HCT116 (cell line): ENCODE measurements around the gene GRK5. TPM values are rescaled to one million over a fixed set of nuclear protein-coding genes. Genes with fewer than 3 reads are reported as not detected.
A peak's percentile ranks its signal among the peaks of the same experiment; 100 is the strongest.

ENCODE experiments used
- ATAC-seq: fragments of 200-7000 bp; cut with Tn5 transposase; 2 replicates; pipeline ENCODE4 v1.9.1; 2020; ENCODE audit warnings: mild to moderate bottlenecking, moderate library complexity
- BruUV-seq: library from RNA; stranded (reverse); fragments of 400-500 nt; replicated peaks from 2 replicates; lab custom pipeline; 2021; lab: Mats Ljungman, UMichigan
- CTCF ChIA-PET: fragments of 300-600 bp; sonication (Branson Sonifier 250); formaldehyde crosslinking; loops from one replicate; lab custom pipeline; 2021; ENCODE audit warnings: antibody characterized with exemption; lab: Charles Lee
- POLR2A ChIA-PET: fragments of 300-600, 350-600 bp; sonication (Branson Sonifier 250); formaldehyde crosslinking; loops from one replicate; lab custom pipeline; 2021; ENCODE audit warnings: antibody characterized with exemption; lab: Charles Lee
- RAD21 ChIA-PET, 2 experiments: fragments of 300-600 bp; sonication (Branson Sonifier 250); formaldehyde crosslinking; loops; one replicate each; lab custom pipeline; 2023; ENCODE audit warnings: low total read pairs in 2 of 2; ENCODE audit not compliant: uncharacterized antibody in 2 of 2, unreplicated experiment in 2 of 2, low non-redundant PET in 1 of 2; lab: Charles Lee
- DNase-seq: peaks from one replicate; pipeline ENCODE4 v3.0.0-alpha.2; 2010; ENCODE audit warnings: low read depth, low spot score
- H2AFZ ChIP-seq: fragments of 200-600 bp; shearing (Covaris generic), sonication (generic); 2 replicates; pipeline ENCODE4 v1.6.1; 2017; ENCODE audit warnings: low read depth, mixed run types, mixed read lengths, antibody characterized with exemption, low read length; ENCODE audit not compliant: poor library complexity, severe bottlenecking
- H3K27ac ChIP-seq: 2 replicates; pipeline ENCODE4 v1.5.1; 2012; ENCODE audit warnings: low read depth, low read length
- H3K27me3 ChIP-seq: fragments of 200-600 bp; sonication (generic); 2 replicates; pipeline ENCODE4 v1.6.1; 2016; ENCODE audit warnings: mixed run types, low read length, mixed read lengths; ENCODE audit not compliant: insufficient read depth
- H3K36me3 ChIP-seq, 2 experiments: fragments of 200-500 bp in 1 of 2; fragments of 200-600 bp in 1 of 2; sonication (Bioruptor generic) in 1 of 2; sonication (generic) in 1 of 2; 2 replicates each; pipeline versions ENCODE4 v1.5.1 to v1.6.1; 2014 to 2016; ENCODE audit warnings: low read length in 2 of 2, inconsistent platforms in 1 of 2, mixed read lengths in 1 of 2, mixed run types in 1 of 2; ENCODE audit not compliant: insufficient read depth in 2 of 2, control insufficient read depth in 1 of 2
- H3K4me1 ChIP-seq, 2 experiments: fragments of 200-600 bp in 1 of 2; sonication (generic) in 1 of 2; 2 replicates each; pipeline versions ENCODE4 v1.5.1 to v1.6.1; 2012 to 2017; ENCODE audit warnings: low read length in 2 of 2, inconsistent platforms in 1 of 2, mild to moderate bottlenecking in 1 of 2, mixed read lengths in 1 of 2, mixed run types in 1 of 2, moderate library complexity in 1 of 2; ENCODE audit not compliant: insufficient read depth in 2 of 2, control insufficient read depth in 1 of 2
- H3K4me2 ChIP-seq: fragments of 200-600 bp; sonication (generic); 2 replicates; pipeline ENCODE4 v1.6.1; 2017; ENCODE audit warnings: mixed run types, low read length, mixed read lengths
- H3K4me3 ChIP-seq, 2 experiments: fragments of 200-600 bp in 1 of 2; sonication (generic) in 1 of 2; replicated peaks in 1 of 2; 2 replicates each; pipeline ENCODE4 v1.5.1; 2011 to 2016; ENCODE audit warnings: low read length in 2 of 2, control low read depth in 1 of 2, low read depth in 1 of 2, mild to moderate bottlenecking in 1 of 2, mixed read lengths in 1 of 2, mixed run types in 1 of 2
- H3K79me2 ChIP-seq: fragments of 200-600 bp; sonication (generic); 2 replicates; pipeline ENCODE4 v1.6.1; 2017; ENCODE audit warnings: mild to moderate bottlenecking, mixed run types, low read length, moderate library complexity, mixed read lengths; ENCODE audit not compliant: insufficient read depth
- H3K9ac ChIP-seq: fragments of 200-600 bp; sonication (generic); 2 replicates; pipeline ENCODE4 v1.6.1; 2016; ENCODE audit warnings: low read length, mixed read lengths
- H3K9me2 ChIP-seq: fragments of 200-600 bp; sonication (generic), shearing (Covaris generic); 2 replicates; pipeline ENCODE4 v1.6.1; 2017; ENCODE audit warnings: mixed run types, mild to moderate bottlenecking, moderate library complexity; ENCODE audit not compliant: insufficient read depth
- H3K9me3 ChIP-seq, 2 experiments: fragments of 200-500 bp in 1 of 2; fragments of 200-600 bp in 1 of 2; sonication (Bioruptor generic) in 1 of 2; sonication (generic) in 1 of 2; 2 replicates each; pipeline ENCODE4 v1.6.1; 2014 to 2017; ENCODE audit warnings: low read length in 2 of 2, mixed read lengths in 2 of 2, inconsistent platforms in 1 of 2, low read depth in 1 of 2, mild to moderate bottlenecking in 1 of 2, mixed run types in 1 of 2, moderate library complexity in 1 of 2; ENCODE audit not compliant: control insufficient read depth in 1 of 2, insufficient read depth in 1 of 2
- H4K20me1 ChIP-seq: fragments of 200-600 bp; sonication (generic), shearing (Covaris generic); 2 replicates; pipeline ENCODE4 v1.6.1; 2017; ENCODE audit warnings: mixed run types, mild to moderate bottlenecking, moderate library complexity; ENCODE audit not compliant: insufficient read depth
- CEBPB ChIP-seq: IDR thresholded peaks from 2 replicates; pipeline ENCODE4 v1.6.1; 2012; ENCODE audit warnings: low read depth
- EGR1 ChIP-seq: IDR thresholded peaks from 2 replicates; pipeline ENCODE4 v1.6.1; 2012; ENCODE audit warnings: low read depth
- EZH2 ChIP-seq: fragments of 200-600 bp; sonication (generic); IDR thresholded peaks from 2 replicates; pipeline ENCODE4 v1.6.1; 2017; ENCODE audit warnings: antibody characterized with exemption, mixed run types
- EZH2phosphoT487 ChIP-seq: fragments of 200-600 bp; IDR thresholded peaks from 2 replicates; pipeline ENCODE4 v1.6.1; 2018; ENCODE audit warnings: antibody characterized with exemption, borderline replicate concordance
- FOSL1 ChIP-seq: IDR thresholded peaks from 2 replicates; pipeline ENCODE4 v1.6.1; 2012; ENCODE audit warnings: low read depth
- JUND ChIP-seq: IDR thresholded peaks from 2 replicates; pipeline ENCODE4 v1.6.1; 2012
- POLR2A ChIP-seq: IDR thresholded peaks from 2 replicates; pipeline ENCODE4 v1.7.0; 2011; ENCODE audit warnings: borderline replicate concordance; ENCODE audit not compliant: insufficient read depth, insufficient read length; ENCODE audit errors: extremely low read depth
- RAD21 ChIP-seq: IDR thresholded peaks from 2 replicates; pipeline ENCODE4 v1.6.1; 2012; ENCODE audit warnings: low read depth, mild to moderate bottlenecking
- SIN3A ChIP-seq: IDR thresholded peaks from 2 replicates; pipeline ENCODE4 v1.6.1; 2012; ENCODE audit warnings: low read depth
- SP1 ChIP-seq: IDR thresholded peaks from 2 replicates; pipeline ENCODE4 v1.6.1; 2012; ENCODE audit warnings: low read depth
- SRF ChIP-seq: IDR thresholded peaks from 2 replicates; pipeline ENCODE4 v1.6.1; 2012; ENCODE audit warnings: low read depth
- TCF7L2 ChIP-seq: IDR thresholded peaks from 2 replicates; pipeline ENCODE4 v1.7.0; 2011; ENCODE audit warnings: borderline replicate concordance, inconsistent platforms; ENCODE audit not compliant: insufficient read depth, insufficient read length; ENCODE audit errors: extremely low read depth
- YY1 ChIP-seq: IDR thresholded peaks from 2 replicates; pipeline ENCODE4 v1.6.1; 2011; ENCODE audit warnings: low read length, low read depth, moderate library complexity, mild to moderate bottlenecking; ENCODE audit not compliant: insufficient replicate concordance; ENCODE audit errors: extremely low read depth
- intact Hi-C: fragments of 100-400 bp; cut with micrococcal nuclease; formaldehyde crosslinking; loops from 2 replicates; pipeline ENCODE4 v1.10.0; 2022
- total RNA-seq: library from RNA; stranded (reverse); gene quantifications from one replicate; pipeline ENCODE4 v1.2.1, GENCODE V29; 2021; ENCODE audit not compliant: unreplicated experiment
- TF ChIP-seq, protein P1 (sequence below), 3 experiments: fragments of 200-600 bp in 1 of 3; sonication (generic) in 1 of 3; IDR thresholded peaks in 2 of 3; conservative IDR thresholded peaks in 1 of 3; 2 replicates each; pipeline ENCODE4 v1.5.1; 2012 to 2017; ENCODE audit warnings: low read depth in 2 of 3, low read length in 2 of 3, antibody characterized with exemption in 1 of 3, borderline replicate concordance in 1 of 3, control low read depth in 1 of 3, mild to moderate bottlenecking in 1 of 3, mixed read lengths in 1 of 3, mixed run types in 1 of 3, moderate library complexity in 1 of 3; ENCODE audit not compliant: insufficient read depth in 1 of 3
- TF ChIP-seq, protein P2 (sequence below): IDR thresholded peaks from 2 replicates; pipeline ENCODE4 v1.6.1; 2012

Gene GRK5
- total RNA-seq, 1 experiment from 2014 or later: 7.3 TPM

DNA sequence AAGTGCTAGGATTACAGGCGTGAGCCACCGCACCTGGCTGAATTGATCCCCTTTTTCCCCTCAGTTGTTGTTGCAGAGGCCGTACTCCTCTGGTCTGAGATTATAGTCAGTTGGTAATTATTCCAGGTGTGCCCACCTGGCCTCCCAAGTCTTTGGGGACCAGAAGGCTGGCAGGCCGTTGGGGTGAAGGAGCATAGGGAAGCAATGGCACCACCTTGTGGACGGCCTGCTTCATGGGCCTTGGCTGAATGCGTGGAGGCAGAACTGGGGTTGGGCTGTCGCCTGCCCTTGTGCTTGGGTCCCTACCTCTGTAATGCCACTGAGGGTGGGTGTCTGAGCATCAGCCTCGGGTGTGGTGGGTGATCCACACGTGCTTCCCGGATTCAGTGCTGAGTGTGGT, 209.5 kb downstream of the GRK5 start:
- Histone ChIP-seq H3K4me3 (no peak overlapping the region), H3K27ac (no peak overlapping the region), H3K36me3 (no peaks in the 10 kb centered on the region), H3K9me2 (no peaks in the 10 kb centered on the region), H3K4me1 (peaks cover 0 to 3% of the 10 kb centered on the region in 2 experiments; a peak in 1 of 4 replicates), H3K79me2 (no peaks in the 10 kb centered on the region), H3K27me3 (no peaks in the 10 kb centered on the region), H3K4me2 (no peak overlapping the region), H4K20me1 (no peaks in the 10 kb centered on the region), H2AFZ (no peak overlapping the region), H3K9me3 (no peaks in the 10 kb centered on the region), H3K9ac (no peak overlapping the region)
- ATAC-seq (peak; percentile 96), DNase-seq (peak; percentile 58)
- ChIA-PET POLR2A (no interaction called here), RAD21 (interaction anchor here (1.0 to 1.3 kb wide), 3 partner anchors 210 to 217 kb away, joined by 3 to 7 read pairs (median 5); partner anchors contain the start of gene GRK5 (in 2 of the 2)), CTCF (interaction anchor here (0.7 to 7.0 kb wide), 3 partner anchors 210 to 221 kb away, joined by 3 to 56 read pairs (median 16); partner anchors contain the start of gene GRK5)
- TF ChIP-seq CEBPB (no peak), RAD21 (peak; percentile 100)
- TF ChIP-seq, protein P1, sequence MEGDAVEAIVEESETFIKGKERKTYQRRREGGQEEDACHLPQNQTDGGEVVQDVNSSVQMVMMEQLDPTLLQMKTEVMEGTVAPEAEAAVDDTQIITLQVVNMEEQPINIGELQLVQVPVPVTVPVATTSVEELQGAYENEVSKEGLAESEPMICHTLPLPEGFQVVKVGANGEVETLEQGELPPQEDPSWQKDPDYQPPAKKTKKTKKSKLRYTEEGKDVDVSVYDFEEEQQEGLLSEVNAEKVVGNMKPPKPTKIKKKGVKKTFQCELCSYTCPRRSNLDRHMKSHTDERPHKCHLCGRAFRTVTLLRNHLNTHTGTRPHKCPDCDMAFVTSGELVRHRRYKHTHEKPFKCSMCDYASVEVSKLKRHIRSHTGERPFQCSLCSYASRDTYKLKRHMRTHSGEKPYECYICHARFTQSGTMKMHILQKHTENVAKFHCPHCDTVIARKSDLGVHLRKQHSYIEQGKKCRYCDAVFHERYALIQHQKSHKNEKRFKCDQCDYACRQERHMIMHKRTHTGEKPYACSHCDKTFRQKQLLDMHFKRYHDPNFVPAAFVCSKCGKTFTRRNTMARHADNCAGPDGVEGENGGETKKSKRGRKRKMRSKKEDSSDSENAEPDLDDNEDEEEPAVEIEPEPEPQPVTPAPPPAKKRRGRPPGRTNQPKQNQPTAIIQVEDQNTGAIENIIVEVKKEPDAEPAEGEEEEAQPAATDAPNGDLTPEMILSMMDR (IDR thresholded peaks at IDR 0.05 in 2 of 3, conservative IDR thresholded peaks at IDR 0.05 in 1 of 3; ENCODE audit: borderline replicate concordance in 1 of 3, insufficient read depth in 1 of 3, low read depth in 2 of 3, low read length in 2 of 3): peak; percentile 96 to 98 (median 97)
- intact Hi-C loops: loop anchor here (1.0 kb wide), 2 partner anchors 211 to 218 kb away; no protein-coding TSS in a partner anchor
- no TSS peak for BruUV-seq

GRCh38 chr10:119417852-119418251, 210.5 kb downstream of the GRK5 start:
- CTCF ChIA-PET: interaction anchor here (0.6 to 7.0 kb wide), 6 partner anchors 28 to 315 kb away, joined by 3 to 56 read pairs (median 8); partner anchors contain the start of gene GRK5
- intact Hi-C loops: loop anchor here (1.0 kb wide), 2 partner anchors 212 to 219 kb away; no protein-coding TSS in a partner anchor
- POLR2A ChIA-PET: no interaction called here
- Histone ChIP-seq H3K36me3 (no peaks in the 10 kb centered on the region), H3K9ac (no peak overlapping the region), H3K4me1 (peaks cover 0 to 6% of the 10 kb centered on the region in 2 experiments; a peak in 1 of 4 replicates), H3K9me3 (no peaks in the 10 kb centered on the region), H3K79me2 (no peaks in the 10 kb centered on the region), H3K4me3 (no peak overlapping the region), H3K27me3 (no peaks in the 10 kb centered on the region), H3K4me2 (no peak overlapping the region), H4K20me1 (no peaks in the 10 kb centered on the region), H3K9me2 (no peaks in the 10 kb centered on the region), H3K27ac (no peak overlapping the region; the same call in 1 of the 2 replicates), H2AFZ (no peak overlapping the region)
- BruUV-seq: no TSS peak
- no peak for DNase-seq
- RAD21 ChIA-PET: interaction anchor here (0.5 to 1.3 kb wide), 2 partner anchors 128 to 218 kb away, joined by 5 to 6 read pairs; no protein-coding TSS in a partner anchor
- no peak for ATAC-seq
- no peak for TF ChIP-seq EZH2phosphoT487
- TF ChIP-seq, protein P2, sequence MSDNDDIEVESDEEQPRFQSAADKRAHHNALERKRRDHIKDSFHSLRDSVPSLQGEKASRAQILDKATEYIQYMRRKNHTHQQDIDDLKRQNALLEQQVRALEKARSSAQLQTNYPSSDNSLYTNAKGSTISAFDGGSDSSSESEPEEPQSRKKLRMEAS: no peak
- no peak for TF ChIP-seq SIN3A
- TF ChIP-seq SP1: no peak
- TF ChIP-seq TCF7L2: no peak
- TF ChIP-seq JUND: no peak
- no peak for TF ChIP-seq YY1
- no peak for TF ChIP-seq FOSL1
- no peak for TF ChIP-seq RAD21
- no peak for TF ChIP-seq POLR2A
- TF ChIP-seq EZH2: no peak
- no peak for TF ChIP-seq SRF
- no peak for TF ChIP-seq EGR1
